Suprapubic skin (tissue), 3 donors: Measurements from ENCODE around the gene SMG1.

Source experiments
- CTCF ChIP-seq, 2 donors: fragments of 200-600 bp in 1 of 2; fragments of 450-650 bp in 1 of 2; sonication (generic) in 1 of 2; IDR thresholded peaks; one replicate each; pipeline ENCODE4 v1.5.1; 2016 to 2019; ENCODE audit warnings: antibody characterized with exemption in 2 of 2, mild to moderate bottlenecking in 1 of 2, moderate library complexity in 1 of 2
- POLR2A ChIP-seq, 2 donors: fragments of 450-650 bp; IDR thresholded peaks; one replicate each; pipeline ENCODE4 v1.6.1; 2017; ENCODE audit warnings: antibody characterized with exemption in 2 of 2, mild to moderate bottlenecking in 2 of 2, moderate library complexity in 2 of 2

- no peak for TF ChIP-seq CTCF (IDR thresholded peaks at IDR 0.05)
- no peak for TF ChIP-seq POLR2A (IDR thresholded peaks at IDR 0.05)
Observed at GRCh38 chr16:18829251-18829650, 97.0 kb downstream of the SMG1 start.
